Smooth muscle cell (in vitro differentiated cells): Measurements from ENCODE around the gene ING5. TPM values are rescaled to one million over a fixed set of nuclear protein-coding genes. Genes with fewer than 3 reads are reported as not detected.

Experiments used
- DNase-seq: peaks from one replicate; lab custom pipeline; 2025; ENCODE audit not compliant: unreplicated experiment; lab: John Stamatoyannopoulos, UW
- H2AFZ ChIP-seq: fragments of 200-600 bp; sonication (generic); 2 replicates; pipeline ENCODE4 v1.6.0; 2016; ENCODE audit warnings: antibody characterized with exemption, low read depth, mild to moderate bottlenecking
- H3F3A ChIP-seq: fragments of 200-600 bp; sonication (generic); 2 replicates; pipeline ENCODE4 v1.6.0; 2017; ENCODE audit warnings: antibody characterized with exemption, low read depth
- H3K27ac ChIP-seq: fragments of 200-600 bp; sonication (generic); 2 replicates; pipeline ENCODE4 v1.5.1; 2016; ENCODE audit warnings: low read depth, mild to moderate bottlenecking
- H3K27me3 ChIP-seq: fragments of 200-600 bp; sonication (generic); 2 replicates; pipeline ENCODE4 v1.6.1; 2016; ENCODE audit warnings: low read depth, mild to moderate bottlenecking
- H3K36me3 ChIP-seq: fragments of 200-600 bp; sonication (generic); 2 replicates; pipeline ENCODE4 v1.5.1; 2016; ENCODE audit warnings: low read depth
- H3K4me1 ChIP-seq: fragments of 200-600 bp; sonication (generic); 2 replicates; pipeline ENCODE4 v1.5.1; 2016; ENCODE audit warnings: low read depth
- H3K4me2 ChIP-seq: fragments of 200-600 bp; sonication (generic); 2 replicates; pipeline ENCODE4 v1.6.0; 2016; ENCODE audit warnings: mild to moderate bottlenecking
- H3K4me3 ChIP-seq: fragments of 200-600 bp; sonication (generic); 2 replicates; pipeline ENCODE4 v1.5.1; 2016; ENCODE audit warnings: mild to moderate bottlenecking
- H3K79me2 ChIP-seq: fragments of 200-600 bp; sonication (generic); 2 replicates; pipeline ENCODE4 v1.6.0; 2016; ENCODE audit warnings: low read depth, mild to moderate bottlenecking
- H3K9ac ChIP-seq: fragments of 200-600 bp; sonication (generic); 2 replicates; pipeline ENCODE4 v1.6.0; 2016; ENCODE audit warnings: low read depth
- H3K9me3 ChIP-seq: fragments of 200-600 bp; sonication (generic); replicated peaks from 2 replicates; pipeline ENCODE4 v1.5.1; 2016; ENCODE audit warnings: low read depth
- H4K20me1 ChIP-seq: fragments of 200-600 bp; sonication (generic); 2 replicates; pipeline ENCODE4 v1.6.0; 2016; ENCODE audit warnings: low read depth
- CTCF ChIP-seq: fragments of 200-600 bp; sonication (generic); IDR thresholded peaks from 2 replicates; pipeline ENCODE4 v1.5.1; 2017; ENCODE audit warnings: borderline replicate concordance, mild to moderate bottlenecking, antibody characterized with exemption; ENCODE audit not compliant: insufficient read depth, poor library complexity, severe bottlenecking
- WGBS: methylation state at CpG from one replicate; pipeline ENCODE4 v1.1.7; 2016; ENCODE audit warnings: low lambda C conversion rate; 5-methylcytosine and 5-hydroxymethylcytosine counted together
- polyA plus RNA-seq: library from polyadenylated mRNA; unstranded; fragments of >200 nt; fragmentation: Nextera tagmentation; extraction: Ambion mirVana; gene quantifications from 2 replicates; pipeline ENCODE4 v1.2.1, GENCODE V29; 2016
- total RNA-seq: library from RNA; depleted of rRNA; stranded (reverse); fragments of >200 nt; gene quantifications from 2 replicates; pipeline ENCODE4 v1.2.3, GENCODE V29; 2014

Gene ING5
- total and polyA plus RNA-seq, 2 experiments from 2014 or later: 6.7 to 10.6 TPM

GRCh38 chr2:241763551-241764274 lies 61.9 kb downstream of the ING5 start:
- Histone ChIP-seq H2AFZ (no peak overlapping the region), H3K4me2 (no peak overlapping the region), H3K36me3 (no peaks in the 10 kb centered on the region), H3K27me3 (no peaks in the 10 kb centered on the region), H4K20me1 (peaks cover 4% of the 10 kb centered on the region), H3F3A (no peaks in the 10 kb centered on the region), H3K4me1 (no peaks in the 10 kb centered on the region), H3K4me3 (no peak overlapping the region), H3K9me3 (no peaks in the 10 kb centered on the region), H3K79me2 (no peaks in the 10 kb centered on the region), H3K9ac (no peak overlapping the region), H3K27ac (no peak overlapping the region)
- WGBS: 73% methylated on average over 20 of the region's 20 CpGs
- no peak for TF ChIP-seq CTCF
- DNase-seq: no peak

- H3K9ac ChIP-seq: no peak overlapping the region
- H2AFZ ChIP-seq: no peak overlapping the region
- TF ChIP-seq CTCF: no peak
- peaks cover 4% of the 10 kb centered on the region for H4K20me1 ChIP-seq
- H3K9me3 ChIP-seq: no peaks in the 10 kb centered on the region
- no peak overlapping the region for H3K4me3 ChIP-seq
- no peak overlapping the region for H3K27ac ChIP-seq
- H3K4me2 ChIP-seq: no peak overlapping the region
- WGBS: 65% methylated on average over 25 of the region's 27 CpGs
- H3K4me1 ChIP-seq: no peaks in the 10 kb centered on the region
- H3F3A ChIP-seq: no peaks in the 10 kb centered on the region
- no peaks in the 10 kb centered on the region for H3K79me2 ChIP-seq
- no peak for DNase-seq
- H3K36me3 ChIP-seq: no peaks in the 10 kb centered on the region
- H3K27me3 ChIP-seq: no peaks in the 10 kb centered on the region
Observed at GRCh38 chr2:241764275-241765241, 62.7 kb downstream of the ING5 start.

GRCh38 chr2:241767464-241768250 lies 65.8 kb downstream of the ING5 start:
- H3K36me3 ChIP-seq: no peaks in the 10 kb centered on the region
- no peak overlapping the region for H3K27ac ChIP-seq
- no peaks in the 10 kb centered on the region for H3K27me3 ChIP-seq
- no peak overlapping the region for H3K9ac ChIP-seq
- H3K9me3 ChIP-seq: no peaks in the 10 kb centered on the region
- no peak for TF ChIP-seq CTCF
- H3K4me1 ChIP-seq: peaks cover 23% of the 10 kb centered on the region
- H2AFZ ChIP-seq: no peak overlapping the region
- no peak for DNase-seq
- peaks cover 4% of the 10 kb centered on the region for H4K20me1 ChIP-seq
- H3K79me2 ChIP-seq: no peaks in the 10 kb centered on the region
- no peak overlapping the region for H3K4me3 ChIP-seq
- no peaks in the 10 kb centered on the region for H3F3A ChIP-seq
- H3K4me2 ChIP-seq: no peak overlapping the region
- 96% methylated on average over 30 of the region's 37 CpGs for WGBS
